ENCODE data around the gene VSIG1.

DNA sequence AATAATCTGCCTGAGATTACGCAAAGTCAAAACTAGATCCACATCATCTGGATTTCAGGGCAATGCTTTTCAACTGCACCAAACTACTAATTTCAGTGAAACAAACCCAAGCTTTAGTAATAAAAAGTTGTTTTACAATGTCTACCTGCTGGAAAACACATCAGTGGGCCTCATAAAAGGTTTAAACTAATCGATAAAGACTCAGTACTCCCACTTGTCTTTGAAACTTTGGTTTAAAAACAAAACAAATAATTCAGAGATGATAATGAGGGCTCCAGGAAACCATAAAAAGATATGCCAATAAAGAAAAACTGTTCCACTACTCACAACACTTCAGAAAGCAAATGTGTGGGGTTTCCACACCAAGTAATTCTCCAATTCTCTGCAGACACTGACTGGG, 36.2 kb downstream of the VSIG1 start:
- TF ChIP-seq, protein P1, sequence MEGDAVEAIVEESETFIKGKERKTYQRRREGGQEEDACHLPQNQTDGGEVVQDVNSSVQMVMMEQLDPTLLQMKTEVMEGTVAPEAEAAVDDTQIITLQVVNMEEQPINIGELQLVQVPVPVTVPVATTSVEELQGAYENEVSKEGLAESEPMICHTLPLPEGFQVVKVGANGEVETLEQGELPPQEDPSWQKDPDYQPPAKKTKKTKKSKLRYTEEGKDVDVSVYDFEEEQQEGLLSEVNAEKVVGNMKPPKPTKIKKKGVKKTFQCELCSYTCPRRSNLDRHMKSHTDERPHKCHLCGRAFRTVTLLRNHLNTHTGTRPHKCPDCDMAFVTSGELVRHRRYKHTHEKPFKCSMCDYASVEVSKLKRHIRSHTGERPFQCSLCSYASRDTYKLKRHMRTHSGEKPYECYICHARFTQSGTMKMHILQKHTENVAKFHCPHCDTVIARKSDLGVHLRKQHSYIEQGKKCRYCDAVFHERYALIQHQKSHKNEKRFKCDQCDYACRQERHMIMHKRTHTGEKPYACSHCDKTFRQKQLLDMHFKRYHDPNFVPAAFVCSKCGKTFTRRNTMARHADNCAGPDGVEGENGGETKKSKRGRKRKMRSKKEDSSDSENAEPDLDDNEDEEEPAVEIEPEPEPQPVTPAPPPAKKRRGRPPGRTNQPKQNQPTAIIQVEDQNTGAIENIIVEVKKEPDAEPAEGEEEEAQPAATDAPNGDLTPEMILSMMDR (IDR thresholded peaks at IDR 0.05; ENCODE audit: poor library complexity, severe bottlenecking), result no peak
- no peak for TF ChIP-seq EP300 (conservative IDR thresholded peaks at IDR 0.05; ENCODE audit: poor library complexity, severe bottlenecking)
- TF ChIP-seq POLR2AphosphoS5 (IDR thresholded peaks at IDR 0.05), result no peak
- TF ChIP-seq, protein P2, sequence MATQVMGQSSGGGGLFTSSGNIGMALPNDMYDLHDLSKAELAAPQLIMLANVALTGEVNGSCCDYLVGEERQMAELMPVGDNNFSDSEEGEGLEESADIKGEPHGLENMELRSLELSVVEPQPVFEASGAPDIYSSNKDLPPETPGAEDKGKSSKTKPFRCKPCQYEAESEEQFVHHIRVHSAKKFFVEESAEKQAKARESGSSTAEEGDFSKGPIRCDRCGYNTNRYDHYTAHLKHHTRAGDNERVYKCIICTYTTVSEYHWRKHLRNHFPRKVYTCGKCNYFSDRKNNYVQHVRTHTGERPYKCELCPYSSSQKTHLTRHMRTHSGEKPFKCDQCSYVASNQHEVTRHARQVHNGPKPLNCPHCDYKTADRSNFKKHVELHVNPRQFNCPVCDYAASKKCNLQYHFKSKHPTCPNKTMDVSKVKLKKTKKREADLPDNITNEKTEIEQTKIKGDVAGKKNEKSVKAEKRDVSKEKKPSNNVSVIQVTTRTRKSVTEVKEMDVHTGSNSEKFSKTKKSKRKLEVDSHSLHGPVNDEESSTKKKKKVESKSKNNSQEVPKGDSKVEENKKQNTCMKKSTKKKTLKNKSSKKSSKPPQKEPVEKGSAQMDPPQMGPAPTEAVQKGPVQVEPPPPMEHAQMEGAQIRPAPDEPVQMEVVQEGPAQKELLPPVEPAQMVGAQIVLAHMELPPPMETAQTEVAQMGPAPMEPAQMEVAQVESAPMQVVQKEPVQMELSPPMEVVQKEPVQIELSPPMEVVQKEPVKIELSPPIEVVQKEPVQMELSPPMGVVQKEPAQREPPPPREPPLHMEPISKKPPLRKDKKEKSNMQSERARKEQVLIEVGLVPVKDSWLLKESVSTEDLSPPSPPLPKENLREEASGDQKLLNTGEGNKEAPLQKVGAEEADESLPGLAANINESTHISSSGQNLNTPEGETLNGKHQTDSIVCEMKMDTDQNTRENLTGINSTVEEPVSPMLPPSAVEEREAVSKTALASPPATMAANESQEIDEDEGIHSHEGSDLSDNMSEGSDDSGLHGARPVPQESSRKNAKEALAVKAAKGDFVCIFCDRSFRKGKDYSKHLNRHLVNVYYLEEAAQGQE (IDR thresholded peaks at IDR 0.05; ENCODE audit: borderline replicate concordance), result no peak
- TF ChIP-seq MXI1 (conservative IDR thresholded peaks at IDR 0.05; ENCODE audit: poor library complexity, severe bottlenecking), result no peak
- no peak for TF ChIP-seq EZH2 (IDR thresholded peaks at IDR 0.05; ENCODE audit: borderline replicate concordance, insufficient read depth, low read length, poor library complexity, severe bottlenecking)
- TF ChIP-seq SMC3 (conservative IDR thresholded peaks at IDR 0.05; ENCODE audit: poor library complexity), result no peak

Data from neural cell (in vitro differentiated cells).